ACC112 (cell line): Measurements from ENCODE around the gene TEX51.

Experiments used
- H2AFZ ChIP-seq: fragments of 200-600 bp; sonication (generic); one replicate; pipeline ENCODE4 v1.6.0; 2017; ENCODE audit warnings: antibody characterized with exemption, low read length; ENCODE audit not compliant: unreplicated experiment
- H3K27ac ChIP-seq: fragments of 200-600 bp; sonication (generic); 2 replicates; pipeline ENCODE4 v1.5.1; 2014; ENCODE audit warnings: low read depth, mild to moderate bottlenecking, antibody characterized with exemption, low read length, moderate library complexity
- H3K27me3 ChIP-seq: fragments of 200-600 bp; sonication (generic); 2 replicates; pipeline ENCODE4 v1.6.1; 2014; ENCODE audit warnings: mild to moderate bottlenecking, antibody characterized with exemption, low read length, moderate library complexity, mixed read lengths; ENCODE audit not compliant: insufficient read depth
- H3K36me3 ChIP-seq: fragments of 200-600 bp; sonication (generic); 2 replicates; pipeline ENCODE4 v1.6.1; 2016; ENCODE audit warnings: mild to moderate bottlenecking, antibody characterized with exemption, low read length, moderate library complexity, mixed read lengths; ENCODE audit not compliant: insufficient read depth
- H3K4me1 ChIP-seq: fragments of 200-600 bp; sonication (generic); one replicate; pipeline ENCODE4 v1.6.1; 2016; ENCODE audit warnings: low read length, mixed read lengths; ENCODE audit not compliant: insufficient read depth, unreplicated experiment, control insufficient read depth
- H3K4me3 ChIP-seq: fragments of 200-600 bp; sonication (generic); 2 replicates; pipeline ENCODE4 v1.5.1; 2014; ENCODE audit warnings: mild to moderate bottlenecking, low read depth, low read length
- H3K79me2 ChIP-seq: fragments of 200-600 bp; sonication (generic); one replicate; pipeline ENCODE4 v1.6.0; 2016; ENCODE audit warnings: low read length; ENCODE audit not compliant: control insufficient read depth, unreplicated experiment, insufficient read depth

Gene TEX51

GRCh38 chr2:126884861-126885750 is 13.6 kb upstream of the TEX51 start:
- Histone ChIP-seq H3K27ac (no peak overlapping the region), H3K4me3 (no peak overlapping the region), H3K79me2 (no peaks in the 10 kb centered on the region), H3K36me3 (no peaks in the 10 kb centered on the region), H3K4me1 (no peaks in the 10 kb centered on the region), H3K27me3 (peaks cover 17% of the 10 kb centered on the region), H2AFZ (no peak overlapping the region)

- Histone ChIP-seq H3K4me3 (peak overlapping the region; percentile 69), H3K27me3 (peaks cover 23% of the 10 kb centered on the region), H3K36me3 (no peaks in the 10 kb centered on the region), H3K4me1 (no peaks in the 10 kb centered on the region), H2AFZ (peak overlapping the region; percentile 79), H3K79me2 (no peaks in the 10 kb centered on the region), H3K27ac (no peak overlapping the region)
These were observed 12.9 kb upstream of the TEX51 start for GRCh38 chr2:126885751-126886210.

- Histone ChIP-seq H3K4me1 (no peaks in the 10 kb centered on the region), H3K27me3 (peaks cover 27% of the 10 kb centered on the region), H2AFZ (peak overlapping the region; percentile 79), H3K36me3 (no peaks in the 10 kb centered on the region), H3K4me3 (peak overlapping the region; percentile 69), H3K79me2 (no peaks in the 10 kb centered on the region), H3K27ac (no peak overlapping the region)
These were observed 12.3 kb upstream of the TEX51 start for GRCh38 chr2:126886211-126886915.

GRCh38 chr2:126886916-126887280 is 11.8 kb upstream of the TEX51 start:
- peaks cover 27% of the 10 kb centered on the region for H3K27me3 ChIP-seq
- H3K27ac ChIP-seq: no peak overlapping the region
- H2AFZ ChIP-seq: no peak overlapping the region
- no peaks in the 10 kb centered on the region for H3K36me3 ChIP-seq
- H3K79me2 ChIP-seq: no peaks in the 10 kb centered on the region
- no peaks in the 10 kb centered on the region for H3K4me1 ChIP-seq
- no peak overlapping the region for H3K4me3 ChIP-seq

GRCh38 chr2:126887506-126887905 is 11.2 kb upstream of the TEX51 start:
- Histone ChIP-seq H3K4me1 (no peaks in the 10 kb centered on the region), H3K4me3 (no peak overlapping the region), H2AFZ (no peak overlapping the region), H3K27ac (no peak overlapping the region), H3K27me3 (peaks cover 27% of the 10 kb centered on the region), H3K79me2 (no peaks in the 10 kb centered on the region), H3K36me3 (no peaks in the 10 kb centered on the region)

GRCh38 chr2:126888046-126888445 is 10.6 kb upstream of the TEX51 start:
- Histone ChIP-seq H3K27me3 (peaks cover 27% of the 10 kb centered on the region), H3K4me1 (no peaks in the 10 kb centered on the region), H3K4me3 (no peak overlapping the region), H2AFZ (no peak overlapping the region), H3K27ac (no peak overlapping the region), H3K79me2 (no peaks in the 10 kb centered on the region), H3K36me3 (no peaks in the 10 kb centered on the region)

- no peak overlapping the region for H2AFZ ChIP-seq
- no peak overlapping the region for H3K4me3 ChIP-seq
- H3K79me2 ChIP-seq: no peaks in the 10 kb centered on the region
- no peak overlapping the region for H3K27ac ChIP-seq
- H3K27me3 ChIP-seq: peaks cover 27% of the 10 kb centered on the region
- no peaks in the 10 kb centered on the region for H3K4me1 ChIP-seq
- H3K36me3 ChIP-seq: no peaks in the 10 kb centered on the region
These were observed 9.6 kb upstream of the TEX51 start for GRCh38 chr2:126889071-126889470.

- H3K27ac ChIP-seq: no peak overlapping the region
- H3K27me3 ChIP-seq: peaks cover 30% of the 10 kb centered on the region
- H3K4me1 ChIP-seq: no peaks in the 10 kb centered on the region
- no peaks in the 10 kb centered on the region for H3K36me3 ChIP-seq
- no peaks in the 10 kb centered on the region for H3K79me2 ChIP-seq
- no peak overlapping the region for H3K4me3 ChIP-seq
- no peak overlapping the region for H2AFZ ChIP-seq
These were observed 9.1 kb upstream of the TEX51 start for GRCh38 chr2:126889496-126890135.

- H3K27ac ChIP-seq: no peak overlapping the region
These were observed 8.6 kb upstream of the TEX51 start for GRCh38 chr2:126890136-126890510.

GRCh38 chr2:126890551-126891450 is 7.9 kb upstream of the TEX51 start:
- Histone ChIP-seq H3K4me3 (no peak overlapping the region), H2AFZ (no peak overlapping the region), H3K27me3 (peaks cover 42% of the 10 kb centered on the region), H3K27ac (no peak overlapping the region), H3K4me1 (no peaks in the 10 kb centered on the region), H3K36me3 (no peaks in the 10 kb centered on the region), H3K79me2 (no peaks in the 10 kb centered on the region)

More at GRCh38 chr2:126890136-126890510, 8.6 kb upstream of the TEX51 start:
- Histone ChIP-seq H2AFZ (no peak overlapping the region), H3K4me1 (no peaks in the 10 kb centered on the region), H3K4me3 (no peak overlapping the region), H3K27me3 (peaks cover 35% of the 10 kb centered on the region), H3K36me3 (no peaks in the 10 kb centered on the region), H3K79me2 (no peaks in the 10 kb centered on the region)
